ENCODE measurements around the gene NKAIN4.

The NKAIN4 gene

GRCh38 chr20:63248835-63249591 lies 5.2 kb downstream of the NKAIN4 start:
- Histone ChIP-seq H3K27me3 (ENCODE audit: control insufficient read depth, insufficient read depth, low read length) (peaks cover 49% of the 10 kb centered on the region), H3K4me1 (ENCODE audit: control insufficient read depth, insufficient read depth, low read length) (no peaks in the 10 kb centered on the region), H3K4me3 (ENCODE audit: low read length) (no peak overlapping the region), H3K9me3 (ENCODE audit: control insufficient read depth, low read length) (no peaks in the 10 kb centered on the region), H3K9ac (ENCODE audit: low read length) (no peak overlapping the region), H3K36me3 (ENCODE audit: control insufficient read depth, insufficient read depth, low read length) (no peaks in the 10 kb centered on the region)

- no peak overlapping the region for H3K4me3 ChIP-seq (ENCODE audit: low read length)
- H3K9ac ChIP-seq (ENCODE audit: low read length) = no peak overlapping the region
- H3K4me1 ChIP-seq (ENCODE audit: control insufficient read depth, insufficient read depth, low read length) = no peaks in the 10 kb centered on the region
- H3K27me3 ChIP-seq (ENCODE audit: control insufficient read depth, insufficient read depth, low read length) = peaks cover 45% of the 10 kb centered on the region
- H3K9me3 ChIP-seq (ENCODE audit: control insufficient read depth, low read length) = no peaks in the 10 kb centered on the region
- H3K36me3 ChIP-seq (ENCODE audit: control insufficient read depth, insufficient read depth, low read length) = no peaks in the 10 kb centered on the region
Observed at GRCh38 chr20:63247671-63248228, 6.5 kb downstream of the NKAIN4 start.

GRCh38 chr20:63246490-63247288 lies 7.6 kb downstream of the NKAIN4 start:
- Histone ChIP-seq H3K4me1 (ENCODE audit: control insufficient read depth, insufficient read depth, low read length) (no peaks in the 10 kb centered on the region), H3K27me3 (ENCODE audit: control insufficient read depth, insufficient read depth, low read length) (peaks cover 37% of the 10 kb centered on the region)

GRCh38 chr20:63244468-63244867 lies 9.8 kb downstream of the NKAIN4 start:
- no peaks in the 10 kb centered on the region for H3K9me3 ChIP-seq (ENCODE audit: control insufficient read depth, low read length)
- H3K27me3 ChIP-seq (ENCODE audit: control insufficient read depth, insufficient read depth, low read length) = peaks cover 31% of the 10 kb centered on the region
- no peak overlapping the region for H3K4me3 ChIP-seq (ENCODE audit: low read length)
- no peaks in the 10 kb centered on the region for H3K4me1 ChIP-seq (ENCODE audit: control insufficient read depth, insufficient read depth, low read length)
- no peak overlapping the region for H3K9ac ChIP-seq (ENCODE audit: low read length)
- no peaks in the 10 kb centered on the region for H3K36me3 ChIP-seq (ENCODE audit: control insufficient read depth, insufficient read depth, low read length)

More at GRCh38 chr20:63246490-63247288, 7.6 kb downstream of the NKAIN4 start:
- no peaks in the 10 kb centered on the region for H3K36me3 ChIP-seq (ENCODE audit: control insufficient read depth, insufficient read depth, low read length)
- no peaks in the 10 kb centered on the region for H3K9me3 ChIP-seq (ENCODE audit: control insufficient read depth, low read length)
- H3K9ac ChIP-seq (ENCODE audit: low read length) = no peak overlapping the region
- H3K4me3 ChIP-seq (ENCODE audit: low read length) = no peak overlapping the region

GRCh38 chr20:63243604-63244247 lies 10.5 kb downstream of the NKAIN4 start:
- H3K4me1 ChIP-seq (ENCODE audit: control insufficient read depth, insufficient read depth, low read length) = no peaks in the 10 kb centered on the region
- H3K9me3 ChIP-seq (ENCODE audit: control insufficient read depth, low read length) = no peaks in the 10 kb centered on the region
- H3K36me3 ChIP-seq (ENCODE audit: control insufficient read depth, insufficient read depth, low read length) = no peaks in the 10 kb centered on the region
- H3K27me3 ChIP-seq (ENCODE audit: control insufficient read depth, insufficient read depth, low read length) = peaks cover 24% of the 10 kb centered on the region
- H3K4me3 ChIP-seq (ENCODE audit: low read length) = no peak overlapping the region
- H3K9ac ChIP-seq (ENCODE audit: low read length) = no peak overlapping the region

GRCh38 chr20:63242736-63243135 lies 11.5 kb downstream of the NKAIN4 start:
- no peaks in the 10 kb centered on the region for H3K9me3 ChIP-seq (ENCODE audit: control insufficient read depth, low read length)
- no peaks in the 10 kb centered on the region for H3K36me3 ChIP-seq (ENCODE audit: control insufficient read depth, insufficient read depth, low read length)
- no peak overlapping the region for H3K9ac ChIP-seq (ENCODE audit: low read length)
- no peak overlapping the region for H3K4me3 ChIP-seq (ENCODE audit: low read length)
- H3K27me3 ChIP-seq (ENCODE audit: control insufficient read depth, insufficient read depth, low read length) = peaks cover 21% of the 10 kb centered on the region
- H3K4me1 ChIP-seq (ENCODE audit: control insufficient read depth, insufficient read depth, low read length) = no peaks in the 10 kb centered on the region

GRCh38 chr20:63241272-63241671 lies 13.0 kb downstream of the NKAIN4 start:
- no peaks in the 10 kb centered on the region for H3K4me1 ChIP-seq (ENCODE audit: control insufficient read depth, insufficient read depth, low read length)
- no peak overlapping the region for H3K9ac ChIP-seq (ENCODE audit: low read length)
- no peaks in the 10 kb centered on the region for H3K36me3 ChIP-seq (ENCODE audit: control insufficient read depth, insufficient read depth, low read length)
- H3K9me3 ChIP-seq (ENCODE audit: control insufficient read depth, low read length) = no peaks in the 10 kb centered on the region
- no peak overlapping the region for H3K4me3 ChIP-seq (ENCODE audit: low read length)
- H3K27me3 ChIP-seq (ENCODE audit: control insufficient read depth, insufficient read depth, low read length) = peaks cover 7% of the 10 kb centered on the region

GRCh38 chr20:63240004-63240403 lies 14.3 kb downstream of the NKAIN4 start:
- Histone ChIP-seq H3K9me3 (ENCODE audit: control insufficient read depth, low read length) (no peaks in the 10 kb centered on the region), H3K4me1 (ENCODE audit: control insufficient read depth, insufficient read depth, low read length) (no peaks in the 10 kb centered on the region), H3K36me3 (ENCODE audit: control insufficient read depth, insufficient read depth, low read length) (no peaks in the 10 kb centered on the region), H3K4me3 (ENCODE audit: low read length) (no peak overlapping the region), H3K27me3 (ENCODE audit: control insufficient read depth, insufficient read depth, low read length) (peaks cover 7% of the 10 kb centered on the region), H3K9ac (ENCODE audit: low read length) (no peak overlapping the region)

GRCh38 chr20:63239431-63239830 lies 14.8 kb downstream of the NKAIN4 start:
- H3K9me3 ChIP-seq (ENCODE audit: control insufficient read depth, low read length) = no peaks in the 10 kb centered on the region
- H3K27me3 ChIP-seq (ENCODE audit: control insufficient read depth, insufficient read depth, low read length) = peaks cover 7% of the 10 kb centered on the region
- no peaks in the 10 kb centered on the region for H3K4me1 ChIP-seq (ENCODE audit: control insufficient read depth, insufficient read depth, low read length)
- no peak overlapping the region for H3K9ac ChIP-seq (ENCODE audit: low read length)
- H3K4me3 ChIP-seq (ENCODE audit: low read length) = no peak overlapping the region
- H3K36me3 ChIP-seq (ENCODE audit: control insufficient read depth, insufficient read depth, low read length) = no peaks in the 10 kb centered on the region

- Histone ChIP-seq H3K4me1 (ENCODE audit: control insufficient read depth, insufficient read depth, low read length) (no peaks in the 10 kb centered on the region), H3K9ac (ENCODE audit: low read length) (no peak overlapping the region), H3K36me3 (ENCODE audit: control insufficient read depth, insufficient read depth, low read length) (no peaks in the 10 kb centered on the region), H3K27me3 (ENCODE audit: control insufficient read depth, insufficient read depth, low read length) (peaks cover 7% of the 10 kb centered on the region), H3K4me3 (ENCODE audit: low read length) (no peak overlapping the region), H3K9me3 (ENCODE audit: control insufficient read depth, low read length) (no peaks in the 10 kb centered on the region)
Observed at GRCh38 chr20:63238514-63239125, 15.6 kb downstream of the NKAIN4 start.

GRCh38 chr20:63238031-63238430 lies 16.2 kb downstream of the NKAIN4 start:
- Histone ChIP-seq H3K9me3 (ENCODE audit: control insufficient read depth, low read length) (no peaks in the 10 kb centered on the region), H3K4me3 (ENCODE audit: low read length) (no peak overlapping the region), H3K9ac (ENCODE audit: low read length) (no peak overlapping the region), H3K27me3 (ENCODE audit: control insufficient read depth, insufficient read depth, low read length) (peaks cover 5% of the 10 kb centered on the region), H3K4me1 (ENCODE audit: control insufficient read depth, insufficient read depth, low read length) (peaks cover under 1% of the 10 kb centered on the region), H3K36me3 (ENCODE audit: control insufficient read depth, insufficient read depth, low read length) (no peaks in the 10 kb centered on the region)

Data from mucosa of stomach (tissue), 1 donor.